Daoy (cell line): ENCODE results near the gene TSPAN4. TPM values are rescaled to one million over a fixed set of nuclear protein-coding genes. Genes with fewer than 3 reads are reported as not detected.

ENCODE experiments used
- DNase-seq: peaks from one replicate; pipeline ENCODE4 v3.0.0-alpha.2; 2015; ENCODE audit warnings: low read depth
- total RNA-seq: library from RNA; depleted of rRNA; stranded (reverse); fragments of >200 nt; shearing (Covaris generic); gene quantifications from 2 replicates; pipeline ENCODE4 v1.2.3, GENCODE V29; 2014; rRNA removed

Gene TSPAN4
- 29.3 and 37.3 TPM in 2 replicates for total RNA-seq

DNA sequence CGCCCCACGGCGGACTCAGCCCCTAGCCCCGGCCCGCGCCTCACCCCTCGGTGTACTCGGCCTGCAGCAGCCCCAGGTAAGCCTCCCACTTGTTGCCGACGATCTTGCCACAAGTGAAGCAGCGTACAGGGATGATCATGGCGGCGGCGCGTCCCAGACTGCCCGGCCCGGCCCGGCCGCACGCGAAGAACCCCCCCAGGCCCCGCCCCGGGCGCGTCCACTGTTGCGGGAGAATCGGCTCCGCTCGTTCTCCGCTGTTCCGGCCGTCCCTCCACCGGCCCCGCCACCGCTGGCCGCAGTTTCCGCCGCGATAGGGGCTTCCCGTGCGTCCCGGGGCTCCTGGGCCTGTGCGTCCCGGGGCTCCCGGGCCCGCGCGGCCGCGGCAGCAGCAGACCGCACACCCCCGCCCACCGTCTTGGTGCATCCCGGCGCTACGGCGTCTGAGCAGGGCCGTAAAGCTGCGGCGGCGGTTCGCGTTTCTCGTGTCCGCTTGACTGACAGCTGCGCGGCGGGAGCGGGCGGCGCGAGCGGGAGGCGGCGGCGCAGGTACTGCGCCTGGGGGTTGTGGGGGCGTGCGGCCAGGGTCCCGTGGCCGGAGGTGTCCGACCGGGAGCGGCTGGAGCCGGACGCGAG lies at the start of gene TSPAN4, which contains the start of gene POLR2L:
TSS of gene TSPAN4 (plus strand) at position 483 of the 633 bp plus-strand sequence. CDS start 7,453 bp downstream, outside the sequence.
TSS of gene POLR2L (minus strand) at position 160 of the 633 bp plus-strand sequence. CDS start at position 139, 21 bp downstream.
- peak; percentile 94 for DNase-seq

DNA sequence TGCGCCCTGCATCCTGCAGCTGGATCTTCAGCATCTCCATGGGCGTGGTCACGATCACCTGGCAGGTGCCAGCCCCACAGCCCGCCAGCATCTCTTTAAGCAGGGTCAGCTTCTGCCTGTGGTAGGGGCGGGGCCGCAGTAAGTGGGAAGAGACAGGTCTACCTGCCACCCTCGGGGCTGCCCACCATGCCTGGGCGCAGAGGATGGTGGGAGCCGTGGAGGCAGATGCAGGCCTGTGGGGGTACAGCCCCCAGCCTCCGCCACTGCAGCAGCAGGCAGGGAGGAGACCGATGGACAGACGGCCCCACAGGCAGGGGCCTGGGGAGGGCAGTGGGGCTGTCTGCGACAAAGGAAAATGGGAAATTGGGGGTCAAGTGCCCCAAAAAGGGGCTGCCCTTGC lies 49.8 kb upstream of the TSPAN4 start:
- no peak for DNase-seq

- no peak for DNase-seq
Observed at GRCh38 chr11:793556-793955, 49.1 kb upstream of the TSPAN4 start.

DNA sequence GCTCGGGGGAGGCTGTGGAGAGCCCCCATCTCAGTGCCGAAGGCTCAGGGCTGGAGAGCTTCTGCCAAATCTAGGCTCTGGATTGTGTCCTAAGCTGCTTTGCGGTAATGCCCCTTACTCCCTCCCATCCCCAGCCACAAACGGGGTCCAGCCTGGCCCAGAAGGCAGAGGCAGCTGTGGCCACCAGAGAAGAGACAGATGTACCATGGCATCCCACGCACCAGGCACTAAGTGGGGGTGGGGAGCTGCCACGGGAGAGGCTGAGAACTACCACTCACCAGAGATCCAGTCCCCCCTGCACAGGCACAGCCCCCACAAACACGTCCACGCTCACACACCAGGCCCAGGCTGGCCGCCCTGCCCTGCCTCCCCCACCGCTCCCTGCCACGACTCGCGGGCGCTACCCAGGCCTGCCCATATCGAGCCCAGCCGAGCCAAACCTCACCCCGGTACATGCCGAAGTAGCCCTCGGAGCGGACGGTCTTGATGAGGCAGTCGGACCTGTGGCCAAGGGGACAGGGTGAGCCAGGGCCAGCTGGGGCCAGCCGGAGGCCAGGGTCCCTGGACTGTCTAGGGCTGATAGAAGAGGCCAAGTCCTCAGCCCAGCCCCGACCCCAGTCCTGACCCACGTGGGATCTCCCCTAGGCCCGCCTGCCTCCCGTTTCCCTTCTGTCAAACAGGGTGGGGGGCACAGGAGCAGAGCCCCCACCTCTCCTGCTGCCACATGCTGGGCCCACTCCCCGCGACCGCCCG lies 48.5 kb upstream of the TSPAN4 start:
- DNase-seq, result no peak

GRCh38 chr11:794766-795633 lies 47.7 kb upstream of the TSPAN4 start:
- DNase-seq, result no peak

DNA sequence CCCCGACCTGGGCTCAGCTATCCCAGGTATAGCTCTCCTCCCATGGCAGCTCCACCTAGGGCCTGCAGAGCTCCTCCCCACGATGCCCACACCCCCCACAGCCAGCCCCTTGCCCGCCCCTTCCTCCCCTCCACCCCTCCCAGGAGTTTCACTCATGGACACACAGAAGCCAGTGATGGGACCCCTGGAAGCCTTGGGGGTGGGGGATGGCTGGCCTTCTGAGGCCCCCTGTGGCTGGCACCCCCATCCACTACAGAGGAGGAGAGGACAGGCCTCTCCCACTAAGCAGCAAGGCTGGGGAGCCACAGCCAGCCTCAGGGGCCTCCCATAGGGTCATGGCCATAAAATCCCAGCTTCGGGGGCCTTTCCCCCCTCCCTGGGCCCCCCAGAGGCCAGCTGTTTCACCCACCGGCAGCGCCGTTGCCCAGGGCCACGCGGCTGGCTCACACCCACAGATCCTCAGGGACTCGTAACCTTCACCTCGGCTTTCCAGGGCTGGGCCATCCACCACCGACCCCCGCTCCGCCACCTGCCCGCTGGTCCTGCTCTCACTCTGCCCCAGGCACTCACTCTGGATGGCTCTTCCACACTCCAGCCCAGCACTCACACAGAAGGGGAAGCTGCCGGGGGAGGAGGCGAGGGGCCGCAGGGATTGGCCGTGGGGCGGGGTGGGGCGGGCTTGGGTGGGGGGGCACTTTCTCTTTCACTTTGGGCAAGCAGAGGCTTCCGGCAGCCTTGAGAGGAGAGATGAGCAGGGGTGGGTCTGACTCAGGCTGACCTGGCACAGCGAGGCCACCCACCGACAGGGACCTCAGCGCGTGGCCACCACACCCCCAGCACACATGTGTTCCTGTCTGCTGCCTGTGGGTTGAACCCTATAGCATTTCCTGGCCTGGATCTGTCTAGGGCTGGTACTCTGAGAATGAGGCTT lies 46.8 kb upstream of the TSPAN4 start:
- DNase-seq, result peak; percentile 96

DNA sequence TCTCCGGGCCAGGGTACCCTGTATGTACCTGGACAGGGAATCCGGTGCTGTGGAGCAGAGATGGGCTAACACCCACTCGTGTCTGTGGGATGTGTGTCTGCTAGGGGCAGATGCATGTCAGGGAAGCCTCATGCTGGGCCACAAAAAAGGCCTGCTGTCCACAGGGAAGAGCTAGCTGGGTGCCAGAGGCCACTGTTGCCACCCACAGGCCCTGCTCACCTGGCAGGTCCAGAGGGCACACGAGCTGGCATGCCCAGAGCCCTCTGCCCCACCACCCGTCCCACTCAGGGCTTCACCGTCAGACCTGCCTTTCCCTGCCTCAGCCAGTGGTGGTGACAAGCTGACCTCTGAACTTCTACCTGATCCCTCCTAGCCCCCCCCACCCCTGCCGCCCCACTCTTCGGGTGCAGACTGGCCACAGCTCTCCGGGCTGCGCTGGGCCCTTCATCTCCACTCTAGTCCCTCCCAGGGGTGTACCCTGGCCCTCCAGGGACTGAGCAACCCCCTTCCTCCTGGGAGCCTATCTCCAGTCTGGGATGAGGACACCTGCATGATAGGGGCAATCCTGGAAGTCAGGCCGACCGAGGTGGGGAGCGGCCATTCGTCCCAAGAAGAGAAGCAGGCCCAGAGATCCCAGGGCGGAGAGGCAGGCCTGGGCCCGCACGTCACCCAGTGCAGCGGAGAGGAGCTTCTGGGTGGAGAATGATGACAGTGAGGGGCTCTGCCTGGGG lies 45.9 kb upstream of the TSPAN4 start:
- no peak for DNase-seq

DNA sequence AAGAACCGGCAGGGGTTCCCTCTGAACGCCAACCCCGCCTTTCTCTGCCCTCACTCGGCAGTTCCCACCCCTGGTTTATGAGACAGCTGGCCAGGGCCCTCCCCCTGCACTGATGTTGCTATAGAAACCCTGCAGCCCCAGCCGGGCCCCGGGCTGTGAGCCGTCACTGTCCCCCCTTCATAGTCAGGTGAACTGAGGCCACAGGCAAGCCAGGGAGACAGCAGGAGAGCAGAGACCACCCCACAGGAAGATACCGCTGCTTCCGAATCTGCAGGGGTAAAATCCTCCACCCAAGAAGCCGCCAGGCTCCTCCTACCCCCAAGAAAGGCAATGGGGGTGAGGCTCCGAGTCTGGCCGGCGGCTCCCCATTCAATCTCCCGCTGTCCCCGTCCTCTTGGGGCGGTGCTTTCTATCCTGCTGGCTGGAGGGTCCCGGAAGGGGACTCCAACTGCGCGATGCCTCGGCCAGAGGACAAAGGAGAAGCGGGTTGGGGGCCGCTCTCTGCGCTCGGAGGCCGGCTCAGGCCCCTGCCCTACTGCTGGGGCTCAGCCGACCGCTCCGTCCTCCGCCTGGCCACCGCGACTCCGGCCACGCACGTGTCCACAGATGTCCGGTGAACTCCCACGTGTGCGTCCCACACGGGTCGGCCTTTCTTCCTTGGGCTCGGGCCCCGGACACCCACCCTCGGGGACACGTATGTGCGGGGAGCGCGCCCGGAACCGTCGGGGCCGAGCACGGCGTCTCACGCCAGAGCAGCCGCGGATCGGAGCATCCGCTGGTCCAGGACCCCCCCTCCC lies 45.2 kb upstream of the TSPAN4 start:
- peak; percentile 82 for DNase-seq

- peak; percentile 90 for DNase-seq
Observed at GRCh38 chr11:798093-798713, 44.4 kb upstream of the TSPAN4 start, which contains the start of gene SLC25A22. Gene SLC25A22 (minus strand): TSS chr11:798281. CDS start chr11:795006, 3,275 bp downstream.

- no peak for DNase-seq
Observed at GRCh38 chr11:799641-800316, 42.9 kb upstream of the TSPAN4 start.

DNA sequence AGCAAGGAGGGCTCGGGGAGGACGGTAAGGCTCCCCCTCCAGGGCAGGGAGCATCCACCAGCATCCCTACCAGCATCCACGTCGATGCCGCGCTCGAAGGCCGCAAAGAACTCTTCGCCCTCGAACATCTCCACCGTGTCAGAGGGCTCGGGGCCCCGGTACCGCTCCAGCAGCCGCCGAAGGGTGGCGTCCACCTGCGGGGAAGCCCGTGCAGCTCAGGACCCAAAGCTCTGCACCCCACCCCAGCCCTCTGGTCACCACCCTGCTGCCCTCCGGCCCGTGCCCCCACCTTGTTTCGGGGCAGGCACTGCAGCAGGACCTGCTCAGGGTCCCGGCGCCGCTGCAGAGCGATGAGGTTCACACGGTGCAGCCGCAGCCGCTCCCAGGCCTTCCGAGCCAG lies 42.2 kb upstream of the TSPAN4 start:
- DNase-seq, result no peak

DNA sequence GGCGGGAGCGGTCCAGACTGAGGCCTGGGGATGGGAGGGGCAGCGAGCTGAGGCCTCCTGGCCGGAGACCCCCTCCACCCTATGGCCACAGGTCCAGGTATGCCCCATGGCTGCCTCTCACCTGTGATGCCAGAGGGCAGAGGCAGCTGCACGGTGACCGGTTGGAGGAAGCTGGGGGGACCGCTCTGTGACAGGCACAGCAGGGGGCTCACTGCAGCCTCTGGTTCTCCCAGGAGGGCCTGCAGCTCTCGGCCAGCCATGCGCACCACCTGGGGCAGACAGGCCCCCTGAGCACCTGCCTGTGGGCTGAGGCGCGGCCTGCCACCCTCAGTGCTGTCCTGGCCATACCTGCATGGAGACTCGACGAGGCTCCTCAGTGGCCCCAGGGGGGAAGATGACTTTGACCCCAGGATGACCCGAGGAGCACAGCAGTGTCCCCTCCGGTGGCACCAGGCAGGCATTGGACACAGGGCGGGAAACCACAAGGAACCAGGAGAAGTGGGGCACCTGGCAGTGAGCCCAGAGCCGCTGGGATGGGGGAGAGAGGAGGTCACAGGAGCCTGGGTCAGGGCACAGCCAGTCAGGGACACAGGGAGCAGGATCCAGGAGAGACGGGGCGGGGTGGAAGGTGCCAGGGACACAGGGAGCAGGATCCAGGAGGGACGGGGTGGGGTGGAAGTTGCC lies 41.4 kb upstream of the TSPAN4 start:
- DNase-seq, result no peak

- DNase-seq, result no peak
Observed at GRCh38 chr11:802018-802617, 40.5 kb upstream of the TSPAN4 start.

DNA sequence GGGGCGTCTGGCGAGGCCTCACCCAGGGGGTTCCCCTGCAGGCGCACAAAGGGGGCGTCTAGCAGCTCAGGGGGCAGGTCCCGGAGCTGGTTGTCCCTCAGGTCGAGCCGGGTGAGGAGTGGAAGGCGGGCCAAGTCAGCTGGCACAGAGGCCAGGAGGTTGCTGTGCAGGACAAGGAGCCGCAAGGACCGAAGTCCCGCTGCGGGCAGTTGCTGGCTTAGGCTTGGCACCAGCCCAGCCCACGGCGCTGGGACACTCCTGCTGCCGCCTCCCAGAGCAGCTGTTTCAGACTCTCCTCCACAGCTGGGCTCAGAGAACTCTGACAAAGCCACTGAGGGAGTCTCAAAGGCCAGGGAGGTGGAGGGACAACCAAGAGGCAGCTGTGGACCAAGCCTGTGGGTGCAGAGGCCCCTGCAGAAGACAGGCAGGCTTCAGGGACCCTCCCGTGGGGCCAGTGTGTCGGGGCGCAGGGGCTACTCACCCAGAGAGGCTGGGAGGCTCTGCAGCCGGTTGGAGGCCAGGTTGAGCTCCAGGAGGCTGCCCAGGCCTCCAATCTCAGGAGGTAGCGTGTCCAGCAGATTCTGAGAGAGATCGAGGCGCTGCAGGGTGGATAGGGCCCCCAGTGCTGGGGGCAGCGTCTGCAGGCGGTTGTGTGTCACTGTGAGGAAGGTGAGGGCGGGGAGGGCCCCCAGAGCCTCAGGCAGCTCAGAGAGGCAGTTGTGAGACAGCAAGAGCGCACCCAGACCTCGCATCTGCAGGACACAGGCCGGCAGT lies 39.8 kb upstream of the TSPAN4 start:
- DNase-seq, result no peak

GRCh38 chr11:803467-803742 lies 39.2 kb upstream of the TSPAN4 start:
- no peak for DNase-seq

DNA sequence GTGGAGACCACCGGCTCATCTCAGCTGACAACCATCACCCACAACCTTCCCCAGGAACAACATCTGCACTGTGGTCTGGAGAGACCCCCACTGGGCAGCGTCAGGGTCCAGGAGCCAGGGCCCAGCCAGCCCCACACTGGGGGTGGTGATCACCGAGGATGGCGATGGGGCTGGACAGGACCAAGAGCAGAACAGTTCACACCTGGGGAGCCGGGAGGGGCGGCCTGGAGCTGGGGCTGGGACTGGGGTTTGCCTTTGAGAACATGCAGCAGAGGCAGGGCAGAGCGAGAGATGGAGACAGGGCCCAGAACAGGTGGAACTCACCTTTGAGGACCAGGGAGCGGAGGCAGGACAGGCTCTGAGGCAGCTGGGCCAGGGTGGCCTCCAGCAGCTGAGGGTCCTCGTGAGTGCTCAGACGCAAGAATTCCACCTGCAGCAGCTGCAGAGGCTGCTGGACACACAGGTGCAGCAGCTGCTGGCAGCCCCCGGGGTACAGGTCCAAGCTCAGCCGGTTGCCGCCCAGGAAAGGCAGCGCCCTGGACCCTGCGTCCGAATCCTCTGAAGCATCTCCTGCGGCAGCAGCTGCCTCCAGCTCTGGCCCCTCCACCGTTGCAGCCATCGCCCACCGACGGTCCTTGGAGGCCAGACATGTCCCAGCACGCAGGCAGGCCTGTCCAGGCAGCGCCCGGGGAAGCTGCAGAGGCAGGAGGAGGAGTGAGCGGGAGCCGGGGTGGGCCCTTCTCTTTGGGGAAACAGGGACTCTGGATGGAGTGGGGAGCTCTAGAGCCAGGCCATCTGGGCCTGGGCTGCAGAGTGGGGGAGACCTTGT lies 38.7 kb upstream of the TSPAN4 start:
- DNase-seq, result no peak
